ENCODE data around the gene NPM1. TPM values are rescaled to one million over a fixed set of nuclear protein-coding genes. Genes with fewer than 3 reads are reported as not detected.
A peak's percentile ranks its signal among the peaks of the same experiment; 100 is the strongest.

The NPM1 gene
- total and polyA plus RNA-seq, 7 donors = 722 to 2,962 (median 951) TPM

DNA sequence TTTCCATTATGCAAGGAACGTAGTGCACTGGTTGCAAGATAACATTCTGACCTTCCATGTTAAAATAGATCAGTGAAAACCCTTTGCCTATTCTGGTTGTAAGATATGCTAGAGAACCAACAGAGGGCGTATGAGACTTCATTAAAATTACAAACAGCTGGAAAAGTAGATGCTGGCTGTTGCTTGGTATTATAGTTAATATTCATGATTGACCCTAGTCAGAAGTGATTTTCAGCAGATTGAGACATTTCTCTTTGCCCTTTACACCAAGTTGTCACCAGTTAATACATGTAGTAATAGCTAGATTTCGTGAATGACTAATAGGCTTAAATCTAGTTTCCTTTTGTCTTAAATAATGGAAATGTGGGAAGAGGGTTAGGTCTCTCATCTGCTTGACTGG, 18.0 kb downstream of the NPM1 start:
- no peaks in the 10 kb centered on the region for H3K27me3 ChIP-seq
- intact Hi-C loops (cut with DNase I) = no loop called here
- H3K27ac ChIP-seq = no peak overlapping the region
- DNase-seq = no peak
- peaks cover 0 to 22% (median 14%) of the 10 kb centered on the region in 4 donors for H3K4me1 ChIP-seq
- TF ChIP-seq, protein P1, sequence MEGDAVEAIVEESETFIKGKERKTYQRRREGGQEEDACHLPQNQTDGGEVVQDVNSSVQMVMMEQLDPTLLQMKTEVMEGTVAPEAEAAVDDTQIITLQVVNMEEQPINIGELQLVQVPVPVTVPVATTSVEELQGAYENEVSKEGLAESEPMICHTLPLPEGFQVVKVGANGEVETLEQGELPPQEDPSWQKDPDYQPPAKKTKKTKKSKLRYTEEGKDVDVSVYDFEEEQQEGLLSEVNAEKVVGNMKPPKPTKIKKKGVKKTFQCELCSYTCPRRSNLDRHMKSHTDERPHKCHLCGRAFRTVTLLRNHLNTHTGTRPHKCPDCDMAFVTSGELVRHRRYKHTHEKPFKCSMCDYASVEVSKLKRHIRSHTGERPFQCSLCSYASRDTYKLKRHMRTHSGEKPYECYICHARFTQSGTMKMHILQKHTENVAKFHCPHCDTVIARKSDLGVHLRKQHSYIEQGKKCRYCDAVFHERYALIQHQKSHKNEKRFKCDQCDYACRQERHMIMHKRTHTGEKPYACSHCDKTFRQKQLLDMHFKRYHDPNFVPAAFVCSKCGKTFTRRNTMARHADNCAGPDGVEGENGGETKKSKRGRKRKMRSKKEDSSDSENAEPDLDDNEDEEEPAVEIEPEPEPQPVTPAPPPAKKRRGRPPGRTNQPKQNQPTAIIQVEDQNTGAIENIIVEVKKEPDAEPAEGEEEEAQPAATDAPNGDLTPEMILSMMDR (IDR thresholded peaks at IDR 0.05) = peak in 3 of 4 experiments; percentile 5 to 28 (median 12)
- TF ChIP-seq POLR2AphosphoS5 (IDR thresholded peaks at IDR 0.05) (no peak), EP300 (IDR thresholded peaks at IDR 0.05) (no peak)
- WGBS, 2 donors = 60 to 64% methylated on average over 3 of the region's 3 CpGs
- H3K36me3 ChIP-seq = peaks cover 13 to 68% (median 37%) of the 10 kb centered on the region in 4 donors
- no peaks in the 10 kb centered on the region for H3K9me3 ChIP-seq
- no peak overlapping the region for H3K4me3 ChIP-seq

DNA sequence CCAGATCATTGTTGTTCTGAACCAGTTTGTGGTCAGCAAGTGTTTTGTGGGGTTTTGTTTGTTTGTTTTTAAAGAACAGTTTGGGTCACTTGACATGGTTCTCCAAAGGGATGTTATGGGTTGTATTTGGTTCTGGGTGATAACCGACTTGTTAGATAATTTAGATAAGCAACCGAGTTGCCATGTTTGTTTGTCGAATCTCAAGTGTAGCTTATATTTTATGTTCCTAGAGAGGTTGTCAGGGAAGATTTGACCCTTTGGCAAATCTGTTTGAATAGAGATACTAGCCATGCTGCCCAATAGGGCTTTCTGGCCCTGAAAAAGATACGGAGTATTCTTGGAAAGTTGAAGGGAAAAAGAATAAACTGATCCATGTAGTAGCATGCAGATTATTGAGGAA, 19.6 kb downstream of the NPM1 start:
- TF ChIP-seq, protein P1 (IDR thresholded peaks at IDR 0.05) = no peak
- no peak for TF ChIP-seq EP300 (IDR thresholded peaks at IDR 0.05)
- TF ChIP-seq POLR2A (IDR thresholded peaks at IDR 0.05) = no peak
- Histone ChIP-seq H3K27ac (no peak overlapping the region), H3K36me3 (peaks cover 0 to 72% (median 30%) of the 10 kb centered on the region in 4 donors), H3K27me3 (no peaks in the 10 kb centered on the region), H3K4me3 (no peak overlapping the region), H3K4me1 (peaks cover 0 to 27% (median 14%) of the 10 kb centered on the region in 4 donors), H3K9me3 (no peaks in the 10 kb centered on the region)
- WGBS, 2 donors = 71 to 83% methylated on average over 4 of the region's 4 CpGs
- no peak for DNase-seq
- intact Hi-C loops (cut with DNase I) = no loop called here

DNA sequence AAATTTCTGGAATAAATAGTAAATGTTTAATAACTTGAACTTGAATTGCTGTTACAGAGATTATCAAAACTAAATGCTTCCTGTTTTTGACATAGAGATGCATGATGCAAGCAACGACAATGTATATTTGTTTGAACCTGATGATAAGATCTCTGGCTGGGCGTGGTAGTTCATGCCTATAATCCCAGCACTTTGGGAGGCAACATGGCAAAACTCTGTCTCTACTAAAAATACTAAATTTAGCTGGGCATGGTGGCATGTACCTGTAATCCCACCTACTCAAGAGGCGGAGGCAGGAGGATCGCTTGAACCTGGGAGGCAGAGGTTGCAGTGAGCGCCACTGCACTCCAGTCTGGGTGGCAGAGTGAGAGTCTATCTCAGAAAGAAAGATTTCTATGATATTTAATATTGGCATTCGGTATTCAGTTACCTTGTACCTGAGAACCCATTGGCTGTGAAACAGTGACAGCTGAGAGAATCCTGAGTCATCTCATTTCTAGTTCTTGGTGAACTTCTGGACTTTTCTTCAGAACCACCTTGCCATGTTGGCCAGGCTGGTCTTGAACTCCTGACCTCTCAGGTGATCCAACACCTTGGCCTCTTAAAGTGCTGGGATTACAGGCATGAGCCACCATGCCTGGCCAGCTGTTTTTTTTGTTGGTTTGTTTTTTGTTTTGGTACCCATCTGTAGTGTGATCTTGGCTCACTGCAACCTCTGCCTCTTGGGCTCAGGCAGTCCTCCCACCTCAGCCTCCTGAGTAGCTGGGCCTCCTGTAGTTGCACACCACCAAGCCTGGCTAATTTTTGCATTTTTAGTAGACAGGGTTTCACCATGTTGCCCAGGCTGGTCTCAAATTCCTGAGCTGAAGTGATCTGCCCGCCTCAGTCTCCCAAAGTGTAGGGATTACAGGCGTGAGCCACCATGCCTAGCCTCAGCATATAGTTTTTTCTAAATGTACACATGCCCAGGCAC, 21.8 kb downstream of the NPM1 start:
- no peak overlapping the region for H3K4me3 ChIP-seq
- TF ChIP-seq POLR2AphosphoS5 (IDR thresholded peaks at IDR 0.05) (no peak), EP300 (IDR thresholded peaks at IDR 0.05) (no peak), POLR2A (IDR thresholded peaks at IDR 0.05) (no peak)
- TF ChIP-seq, protein P1 (IDR thresholded peaks at IDR 0.05) = no peak
- intact Hi-C loops (cut with DNase I) = loop anchor here (10.0 kb wide), 2 partner anchors 595 to 635 kb away; partner anchors contain the start of gene FBXW11
- DNase-seq = no peak
- H3K27me3 ChIP-seq = no peaks in the 10 kb centered on the region
- no peaks in the 10 kb centered on the region for H3K9me3 ChIP-seq
- 82 to 88% methylated on average over 8 of the region's 8 CpGs for WGBS, 2 donors
- peaks cover 0 to 27% (median 14%) of the 10 kb centered on the region in 4 donors for H3K4me1 ChIP-seq
- H3K27ac ChIP-seq = peak overlapping the region in 1 of 4 donors; percentile 38
- peaks cover 0 to 92% (median 32%) of the 10 kb centered on the region in 4 donors for H3K36me3 ChIP-seq

DNA sequence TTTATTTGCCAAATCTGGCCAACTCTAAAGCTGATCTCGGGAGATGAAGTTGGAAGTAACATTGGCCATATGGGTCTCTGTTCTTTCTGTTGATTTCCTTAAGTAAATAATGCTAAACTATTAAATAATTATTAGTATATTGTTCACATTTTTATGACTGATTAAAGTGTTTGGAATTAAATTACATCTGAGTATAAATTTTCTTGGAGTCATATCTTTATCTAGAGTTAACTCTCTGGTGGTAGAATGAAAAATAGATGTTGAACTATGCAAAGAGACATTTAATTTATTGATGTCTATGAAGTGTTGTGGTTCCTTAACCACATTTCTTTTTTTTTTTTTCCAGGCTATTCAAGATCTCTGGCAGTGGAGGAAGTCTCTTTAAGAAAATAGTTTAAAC, 22.5 kb downstream of the NPM1 start:
- no peak overlapping the region for H3K4me3 ChIP-seq

More for the DNA sequence above, 22.5 kb downstream of the NPM1 start:
- H3K27ac ChIP-seq = peak overlapping the region in 1 of 4 donors; percentile 38
- no peaks in the 10 kb centered on the region for H3K9me3 ChIP-seq
- H3K27me3 ChIP-seq = no peaks in the 10 kb centered on the region
- H3K4me1 ChIP-seq = peaks cover 0 to 27% (median 14%) of the 10 kb centered on the region in 4 donors
- H3K36me3 ChIP-seq = peaks cover 0 to 89% (median 27%) of the 10 kb centered on the region in 4 donors
- WGBS, 2 donors = 1 to 25% methylated on average over 1 of the region's 1 CpG
- intact Hi-C loops (cut with DNase I) = loop anchor here (10.0 kb wide), 2 partner anchors 595 to 635 kb away; partner anchors contain the start of gene FBXW11
- TF ChIP-seq POLR2AphosphoS5 (IDR thresholded peaks at IDR 0.05) (no peak), EP300 (IDR thresholded peaks at IDR 0.05) (no peak), POLR2A (IDR thresholded peaks at IDR 0.05) (no peak)
- TF ChIP-seq, protein P1 (IDR thresholded peaks at IDR 0.05) = no peak
- no peak for DNase-seq
